ENCODE data around the gene SH3GLB2.

Gene SH3GLB2

DNA sequence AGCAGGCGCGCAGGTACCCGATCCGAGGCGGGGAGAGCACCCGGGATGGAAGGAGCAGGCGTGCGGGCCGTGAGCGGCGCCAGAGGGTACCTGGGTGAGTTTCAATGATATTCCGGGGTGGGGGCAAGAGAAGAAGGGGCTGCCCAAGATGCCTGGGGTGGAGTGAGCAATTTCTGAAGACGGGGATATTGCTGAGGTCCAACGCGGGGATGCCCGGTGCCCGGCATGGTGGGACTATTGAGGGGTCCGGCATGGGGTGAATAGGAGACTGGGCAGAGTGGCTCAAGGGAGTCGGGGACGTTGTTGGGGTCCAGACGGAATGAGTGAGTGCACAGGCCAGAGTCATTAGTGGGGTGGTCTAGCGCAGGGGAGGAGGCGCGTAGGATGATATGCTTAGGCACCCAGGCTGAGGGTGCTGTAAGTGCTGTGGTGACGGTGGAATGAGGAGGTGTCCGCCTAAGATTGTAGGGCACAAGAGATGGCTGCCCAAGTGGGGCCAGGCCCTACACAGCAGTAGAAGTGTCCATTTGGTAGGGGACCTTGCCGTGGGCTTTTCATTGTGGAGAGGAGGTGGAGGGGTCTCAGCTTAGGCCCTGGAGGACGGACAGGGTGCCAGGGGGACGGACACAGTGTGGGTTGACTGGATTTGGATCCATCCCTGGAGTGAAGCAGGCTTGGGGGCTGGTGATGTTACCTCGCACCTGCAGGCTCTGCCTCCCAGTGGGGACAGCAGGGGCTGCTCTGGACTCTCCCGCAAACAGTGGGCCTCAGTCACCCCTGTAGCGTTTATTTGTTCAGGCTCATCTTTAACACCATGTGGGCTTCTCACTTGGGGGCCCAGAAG, 9.0 kb upstream of the SH3GLB2 start:
- TF ChIP-seq, protein P1, sequence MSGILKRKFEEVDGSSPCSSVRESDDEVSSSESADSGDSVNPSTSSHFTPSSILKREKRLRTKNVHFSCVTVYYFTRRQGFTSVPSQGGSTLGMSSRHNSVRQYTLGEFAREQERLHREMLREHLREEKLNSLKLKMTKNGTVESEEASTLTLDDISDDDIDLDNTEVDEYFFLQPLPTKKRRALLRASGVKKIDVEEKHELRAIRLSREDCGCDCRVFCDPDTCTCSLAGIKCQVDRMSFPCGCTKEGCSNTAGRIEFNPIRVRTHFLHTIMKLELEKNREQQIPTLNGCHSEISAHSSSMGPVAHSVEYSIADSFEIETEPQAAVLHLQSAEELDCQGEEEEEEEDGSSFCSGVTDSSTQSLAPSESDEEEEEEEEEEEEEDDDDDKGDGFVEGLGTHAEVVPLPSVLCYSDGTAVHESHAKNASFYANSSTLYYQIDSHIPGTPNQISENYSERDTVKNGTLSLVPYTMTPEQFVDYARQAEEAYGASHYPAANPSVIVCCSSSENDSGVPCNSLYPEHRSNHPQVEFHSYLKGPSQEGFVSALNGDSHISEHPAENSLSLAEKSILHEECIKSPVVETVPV (CRISPR knock-in tag; IDR thresholded peaks at IDR 0.05), result no peak
- no peak for TF ChIP-seq TCF4 (CRISPR knock-in tag; IDR thresholded peaks at IDR 0.05; ENCODE audit: borderline replicate concordance)
- no peak for TF ChIP-seq ESRRG (CRISPR knock-in tag; IDR thresholded peaks at IDR 0.05)
- TF ChIP-seq ZNF70 (CRISPR knock-in tag; IDR thresholded peaks at IDR 0.05), result no peak
- ATAC-seq, result peak; percentile 10

DNA sequence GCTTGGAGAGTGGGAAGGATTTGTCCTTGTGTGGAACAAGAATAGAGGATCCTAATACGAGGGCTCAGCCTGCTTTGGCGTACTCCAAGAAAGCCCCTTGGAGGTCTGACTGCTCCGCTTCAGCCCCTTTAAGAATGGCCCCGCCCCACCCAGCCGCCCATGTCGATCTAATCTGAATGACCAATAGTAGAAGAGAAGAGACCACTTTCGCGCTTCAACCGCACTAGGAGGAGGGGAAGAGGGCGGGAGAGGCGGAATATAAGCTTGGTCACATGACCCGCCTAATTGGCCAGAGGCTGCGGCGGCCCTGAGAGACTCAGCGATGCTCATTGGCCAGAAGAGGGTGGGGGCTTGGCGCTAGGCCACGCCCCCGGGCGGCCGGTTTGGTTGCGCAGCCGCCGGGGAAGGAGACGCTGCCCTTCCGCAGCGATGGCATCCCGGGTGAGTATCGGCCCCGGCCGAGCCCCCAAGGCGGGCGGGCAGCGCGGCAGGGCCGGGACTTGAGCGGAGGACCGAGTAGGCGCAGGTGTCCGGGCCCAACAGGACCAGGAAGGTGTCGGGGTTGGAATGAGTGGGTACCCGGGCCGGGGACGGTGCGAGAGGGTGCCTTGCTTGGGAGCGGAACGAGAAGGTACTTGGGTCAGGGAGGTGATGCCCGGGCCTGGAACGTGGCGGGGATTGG, 8.3 kb upstream of the SH3GLB2 start, which contains the start of gene MIGA2:
TSS of gene MIGA2 (plus strand) at position 386 of the 682 bp plus-strand sequence. CDS start 3,969 bp downstream, outside the sequence.
- no peak for TF ChIP-seq RARB (CRISPR knock-in tag; IDR thresholded peaks at IDR 0.05)
- TF ChIP-seq, protein P2, sequence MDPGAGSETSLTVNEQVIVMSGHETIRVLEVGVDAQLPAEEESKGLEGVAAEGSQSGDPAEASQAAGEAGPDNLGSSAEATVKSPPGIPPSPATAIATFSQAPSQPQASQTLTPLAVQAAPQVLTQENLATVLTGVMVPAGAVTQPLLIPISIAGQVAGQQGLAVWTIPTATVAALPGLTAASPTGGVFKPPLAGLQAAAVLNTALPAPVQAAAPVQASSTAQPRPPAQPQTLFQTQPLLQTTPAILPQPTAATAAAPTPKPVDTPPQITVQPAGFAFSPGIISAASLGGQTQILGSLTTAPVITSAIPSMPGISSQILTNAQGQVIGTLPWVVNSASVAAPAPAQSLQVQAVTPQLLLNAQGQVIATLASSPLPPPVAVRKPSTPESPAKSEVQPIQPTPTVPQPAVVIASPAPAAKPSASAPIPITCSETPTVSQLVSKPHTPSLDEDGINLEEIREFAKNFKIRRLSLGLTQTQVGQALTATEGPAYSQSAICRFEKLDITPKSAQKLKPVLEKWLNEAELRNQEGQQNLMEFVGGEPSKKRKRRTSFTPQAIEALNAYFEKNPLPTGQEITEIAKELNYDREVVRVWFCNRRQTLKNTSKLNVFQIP (CRISPR knock-in tag; IDR thresholded peaks at IDR 0.05; ENCODE audit: borderline replicate concordance, low read depth), result no peak
- TF ChIP-seq CSDC2 (CRISPR knock-in tag; IDR thresholded peaks at IDR 0.05), result no peak
- TF ChIP-seq BACH2 (CRISPR knock-in tag; IDR thresholded peaks at IDR 0.05; ENCODE audit: borderline replicate concordance), result no peak
- no peak for TF ChIP-seq ISL1 (CRISPR knock-in tag; IDR thresholded peaks at IDR 0.05)
- TF ChIP-seq GLIS3 (CRISPR knock-in tag; IDR thresholded peaks at IDR 0.05), result 0 out of 2 replicates have a peak, but pooled peaks have one; percentile 12
- peak; percentile 98 for ATAC-seq

GRCh38 chr9:129035838-129036237, 7.7 kb upstream of the SH3GLB2 start:
- ATAC-seq, result peak; percentile 15

DNA sequence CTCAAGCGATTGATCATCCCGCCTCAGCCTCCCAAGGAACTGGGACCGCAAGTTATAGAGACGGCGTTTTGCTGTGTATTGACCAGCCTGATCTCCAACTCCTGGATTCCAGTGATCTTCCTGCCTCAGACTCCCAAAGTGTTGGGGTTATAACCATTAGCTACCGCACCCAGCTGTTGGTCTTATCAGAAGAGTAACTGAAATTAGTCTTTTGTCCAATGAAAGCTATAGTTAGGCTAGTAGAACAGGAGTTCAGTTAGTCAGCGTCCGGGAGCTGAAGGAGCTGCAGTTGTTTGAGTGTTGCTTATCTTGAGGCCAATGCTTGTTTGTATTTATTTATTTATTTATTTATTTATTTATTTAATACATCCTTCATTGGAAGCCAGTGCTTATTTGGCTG, 5.1 kb upstream of the SH3GLB2 start:
- TF ChIP-seq TOX (CRISPR knock-in tag; IDR thresholded peaks at IDR 0.05; ENCODE audit: borderline replicate concordance) (no peak), ZFP30 (CRISPR knock-in tag; IDR thresholded peaks at IDR 0.05) (no peak), BACH2 (CRISPR knock-in tag; IDR thresholded peaks at IDR 0.05; ENCODE audit: borderline replicate concordance) (no peak), ZNF70 (CRISPR knock-in tag; IDR thresholded peaks at IDR 0.05) (no peak), RARB (CRISPR knock-in tag; IDR thresholded peaks at IDR 0.05) (no peak), SNAI2 (CRISPR knock-in tag; IDR thresholded peaks at IDR 0.05) (no peak), ESRRG (CRISPR knock-in tag; IDR thresholded peaks at IDR 0.05) (no peak), ZNF565 (CRISPR knock-in tag; conservative IDR thresholded peaks at IDR 0.05; ENCODE audit: low read depth) (no peak), TCF4 (CRISPR knock-in tag; IDR thresholded peaks at IDR 0.05; ENCODE audit: borderline replicate concordance) (no peak)
- ATAC-seq, result no peak

DNA sequence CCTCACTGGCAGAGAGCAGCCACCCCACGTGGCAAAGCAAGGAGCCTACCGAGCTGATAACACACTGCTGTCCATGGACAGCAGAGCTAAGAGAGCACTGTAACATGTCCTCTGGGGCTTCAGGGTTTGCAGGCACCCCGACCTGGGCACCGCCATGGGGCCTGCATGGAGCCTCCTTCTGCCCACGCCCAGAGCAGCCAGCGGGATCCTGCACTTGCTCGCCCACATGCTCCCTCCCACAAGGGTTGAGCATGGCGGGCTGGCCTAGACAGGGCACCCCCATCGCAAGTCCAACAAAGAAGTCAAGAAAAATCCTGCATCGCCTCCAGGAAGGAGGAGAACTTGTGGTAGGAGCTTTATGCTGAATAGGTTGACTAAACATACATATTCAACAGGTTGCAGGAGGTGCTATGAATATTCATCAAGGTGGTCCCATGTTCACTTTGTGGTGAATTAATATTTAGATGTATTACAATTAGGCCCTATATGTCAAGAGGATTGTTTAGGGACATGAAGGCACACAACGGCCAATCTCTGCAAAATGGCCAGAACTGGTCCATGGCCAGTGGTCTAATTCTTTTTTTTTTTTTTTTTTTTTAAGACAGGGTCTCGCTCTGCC, 4.5 kb upstream of the SH3GLB2 start:
- TF ChIP-seq, protein P3, sequence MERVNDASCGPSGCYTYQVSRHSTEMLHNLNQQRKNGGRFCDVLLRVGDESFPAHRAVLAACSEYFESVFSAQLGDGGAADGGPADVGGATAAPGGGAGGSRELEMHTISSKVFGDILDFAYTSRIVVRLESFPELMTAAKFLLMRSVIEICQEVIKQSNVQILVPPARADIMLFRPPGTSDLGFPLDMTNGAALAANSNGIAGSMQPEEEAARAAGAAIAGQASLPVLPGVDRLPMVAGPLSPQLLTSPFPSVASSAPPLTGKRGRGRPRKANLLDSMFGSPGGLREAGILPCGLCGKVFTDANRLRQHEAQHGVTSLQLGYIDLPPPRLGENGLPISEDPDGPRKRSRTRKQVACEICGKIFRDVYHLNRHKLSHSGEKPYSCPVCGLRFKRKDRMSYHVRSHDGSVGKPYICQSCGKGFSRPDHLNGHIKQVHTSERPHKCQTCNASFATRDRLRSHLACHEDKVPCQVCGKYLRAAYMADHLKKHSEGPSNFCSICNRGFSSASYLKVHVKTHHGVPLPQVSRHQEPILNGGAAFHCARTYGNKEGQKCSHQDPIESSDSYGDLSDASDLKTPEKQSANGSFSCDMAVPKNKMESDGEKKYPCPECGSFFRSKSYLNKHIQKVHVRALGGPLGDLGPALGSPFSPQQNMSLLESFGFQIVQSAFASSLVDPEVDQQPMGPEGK (CRISPR knock-in tag; IDR thresholded peaks at IDR 0.05; ENCODE audit: borderline replicate concordance), result no peak
- no peak for TF ChIP-seq TCF4 (CRISPR knock-in tag; IDR thresholded peaks at IDR 0.05; ENCODE audit: borderline replicate concordance)
- no peak for TF ChIP-seq ZNF8 (CRISPR knock-in tag; IDR thresholded peaks at IDR 0.05)
- TF ChIP-seq PPARA (CRISPR knock-in tag; IDR thresholded peaks at IDR 0.05; ENCODE audit: borderline replicate concordance), result no peak
- no peak for TF ChIP-seq RARB (CRISPR knock-in tag; IDR thresholded peaks at IDR 0.05)
- no peak for TF ChIP-seq ZFP3 (CRISPR knock-in tag; IDR thresholded peaks at IDR 0.05)
- TF ChIP-seq, protein P2 (CRISPR knock-in tag; IDR thresholded peaks at IDR 0.05; ENCODE audit: borderline replicate concordance, low read depth), result no peak
- no peak for TF ChIP-seq SNAI2 (CRISPR knock-in tag; IDR thresholded peaks at IDR 0.05)
- no peak for TF ChIP-seq GLIS3 (CRISPR knock-in tag; IDR thresholded peaks at IDR 0.05)
- no peak for TF ChIP-seq BACH2 (CRISPR knock-in tag; IDR thresholded peaks at IDR 0.05; ENCODE audit: borderline replicate concordance)
- no peak for TF ChIP-seq ZFP30 (CRISPR knock-in tag; IDR thresholded peaks at IDR 0.05)
- TF ChIP-seq ARNTL (CRISPR knock-in tag; IDR thresholded peaks at IDR 0.05; ENCODE audit: borderline replicate concordance, low read depth), result no peak
- no peak for TF ChIP-seq CSDC2 (CRISPR knock-in tag; IDR thresholded peaks at IDR 0.05)
- no peak for TF ChIP-seq TSHZ2 (CRISPR knock-in tag; IDR thresholded peaks at IDR 0.05)
- no peak for TF ChIP-seq ZC3H10 (CRISPR knock-in tag; IDR thresholded peaks at IDR 0.05)
- no peak for TF ChIP-seq ZNF70 (CRISPR knock-in tag; IDR thresholded peaks at IDR 0.05)
- no peak for TF ChIP-seq ISL1 (CRISPR knock-in tag; IDR thresholded peaks at IDR 0.05)
- ATAC-seq, result no peak
